Measurements from ENCODE around the gene LYL1. TPM values are rescaled to one million over a fixed set of nuclear protein-coding genes. Genes with fewer than 3 reads are reported as not detected.

The LYL1 gene
- total RNA-seq, 1 experiment from 2014 or later, result 0.24 TPM

GRCh38 chr19:13127811-13128575 is 25.3 kb upstream of the LYL1 start:
- Histone ChIP-seq H3K9me3 (ENCODE audit: insufficient read depth, low read depth) (no peaks in the 10 kb centered on the region), H3K27me3 (ENCODE audit: insufficient read depth, low read depth) (no peaks in the 10 kb centered on the region), H3K4me1 (replicated peaks; ENCODE audit: insufficient read depth) (peaks cover 10% of the 10 kb centered on the region), H3K79me2 (ENCODE audit: low read depth) (peaks cover 98% of the 10 kb centered on the region), H3K4me3 (no peak overlapping the region), H3F3A (ENCODE audit: insufficient read depth, low read depth) (peaks cover 46% of the 10 kb centered on the region; the same call in 1 of the 2 replicates), H4K20me1 (ENCODE audit: insufficient read depth) (peaks cover 100% of the 10 kb centered on the region), H3K4me2 (no peak overlapping the region), H2AFZ (no peak overlapping the region), H3K36me3 (ENCODE audit: low read depth) (peaks cover 20% of the 10 kb centered on the region), H3K27ac (no peak overlapping the region), H3K9me2 (ENCODE audit: insufficient read depth) (no peaks in the 10 kb centered on the region)
- ChIA-PET CTCF (no interaction called here), POLR2A (ENCODE audit: unreplicated experiment) (no interaction called here)
- intact Hi-C loops (cut with micrococcal nuclease; ENCODE audit: unreplicated experiment), result no loop called here
- BruUV-seq (replicated peaks), result no TSS peak
- DNase-seq, result no peak
- TF ChIP-seq EZH2 (IDR thresholded peaks at IDR 0.05; ENCODE audit: low read depth) (no peak), CTCF (conservative IDR thresholded peaks at IDR 0.05) (no peak)

GRCh38 chr19:13127051-13127450 is 24.4 kb upstream of the LYL1 start:
- intact Hi-C loops (cut with micrococcal nuclease; ENCODE audit: unreplicated experiment), result no loop called here
- Histone ChIP-seq H2AFZ (no peak overlapping the region), H3K36me3 (ENCODE audit: low read depth) (peaks cover 20% of the 10 kb centered on the region), H3K4me1 (replicated peaks; ENCODE audit: insufficient read depth) (peaks cover 2% of the 10 kb centered on the region), H3K4me2 (no peak overlapping the region), H3K9me3 (ENCODE audit: insufficient read depth, low read depth) (no peaks in the 10 kb centered on the region), H3K9me2 (ENCODE audit: insufficient read depth) (no peaks in the 10 kb centered on the region), H3F3A (ENCODE audit: insufficient read depth, low read depth) (peaks cover 36% of the 10 kb centered on the region; the same call in 1 of the 2 replicates), H3K27me3 (ENCODE audit: insufficient read depth, low read depth) (no peaks in the 10 kb centered on the region), H4K20me1 (ENCODE audit: insufficient read depth) (peaks cover 100% of the 10 kb centered on the region), H3K27ac (no peak overlapping the region), H3K4me3 (no peak overlapping the region), H3K79me2 (ENCODE audit: low read depth) (peaks cover 98% of the 10 kb centered on the region)
- TF ChIP-seq CTCF (conservative IDR thresholded peaks at IDR 0.05) (no peak), EZH2 (IDR thresholded peaks at IDR 0.05; ENCODE audit: low read depth) (no peak)
- POLR2A ChIA-PET (ENCODE audit: unreplicated experiment), result interaction anchor here (0.7 kb wide), 1 partner anchor 237 kb away, joined by 15 read pairs; no protein-coding TSS in a partner anchor
- BruUV-seq (replicated peaks), result no TSS peak
- CTCF ChIA-PET, result no interaction called here
- DNase-seq, result no peak

GRCh38 chr19:13122980-13123957 is 20.6 kb upstream of the LYL1 start:
- Histone ChIP-seq H3K27ac (no peak overlapping the region), H4K20me1 (ENCODE audit: insufficient read depth) (peaks cover 94% of the 10 kb centered on the region), H3K9me3 (ENCODE audit: insufficient read depth, low read depth) (no peaks in the 10 kb centered on the region), H3K9me2 (ENCODE audit: insufficient read depth) (no peaks in the 10 kb centered on the region), H3K4me1 (replicated peaks; ENCODE audit: insufficient read depth) (peaks cover 16% of the 10 kb centered on the region), H2AFZ (no peak overlapping the region), H3K79me2 (ENCODE audit: low read depth) (peaks cover 98% of the 10 kb centered on the region), H3K4me2 (no peak overlapping the region), H3K4me3 (no peak overlapping the region), H3F3A (ENCODE audit: insufficient read depth, low read depth) (peaks cover 12% of the 10 kb centered on the region; the same call in 1 of the 2 replicates), H3K27me3 (ENCODE audit: insufficient read depth, low read depth) (no peaks in the 10 kb centered on the region), H3K36me3 (ENCODE audit: low read depth) (peaks cover 27% of the 10 kb centered on the region)
- intact Hi-C loops (cut with micrococcal nuclease; ENCODE audit: unreplicated experiment), result no loop called here
- no peak for DNase-seq
- POLR2A ChIA-PET (ENCODE audit: unreplicated experiment), result no interaction called here
- TF ChIP-seq CTCF (conservative IDR thresholded peaks at IDR 0.05) (no peak), EZH2 (IDR thresholded peaks at IDR 0.05; ENCODE audit: low read depth) (no peak)
- CTCF ChIA-PET, result no interaction called here
- BruUV-seq (replicated peaks), result no TSS peak
